ENCODE data around the gene MXD4.
"Not testable (repeated sequence)": the region's sequence is repeated elsewhere in the genome, so short reads cannot be mapped to it uniquely, and the experiment has no call there.

MXD4 gene

DNA sequence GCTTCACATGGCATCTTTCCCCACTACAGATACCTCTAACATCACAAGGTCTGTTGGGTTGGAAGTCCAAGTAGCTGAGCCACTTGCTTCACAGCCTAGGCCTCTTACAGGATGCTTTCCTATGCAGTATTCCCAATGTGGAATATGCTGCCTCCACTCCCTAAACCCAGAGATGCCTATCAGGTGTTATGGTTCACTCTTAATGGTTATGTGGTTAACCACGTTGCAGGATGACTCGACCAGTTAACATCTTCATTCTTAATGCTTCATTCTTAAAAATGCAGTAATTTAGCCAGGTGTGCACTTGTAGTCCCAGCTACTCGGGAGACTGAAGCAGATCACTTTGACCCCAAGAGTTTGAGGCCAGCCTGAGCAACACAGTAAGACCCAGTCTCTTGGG, 44.2 kb downstream of the MXD4 start:
- Histone ChIP-seq H2AFZ (ENCODE audit: low read depth, low read length) (no peak overlapping the region), H3K4me1 (ENCODE audit: insufficient read depth, low read length) (peaks cover 3% of the 10 kb centered on the region), H3K9me3 (ENCODE audit: low read length) (no peaks in the 10 kb centered on the region), H3K4me3 (ENCODE audit: low read length) (no peak overlapping the region), H3K27me3 (ENCODE audit: insufficient read depth, low read length) (no peaks in the 10 kb centered on the region), H3K36me3 (ENCODE audit: insufficient read depth, low read length) (no peaks in the 10 kb centered on the region)

DNA sequence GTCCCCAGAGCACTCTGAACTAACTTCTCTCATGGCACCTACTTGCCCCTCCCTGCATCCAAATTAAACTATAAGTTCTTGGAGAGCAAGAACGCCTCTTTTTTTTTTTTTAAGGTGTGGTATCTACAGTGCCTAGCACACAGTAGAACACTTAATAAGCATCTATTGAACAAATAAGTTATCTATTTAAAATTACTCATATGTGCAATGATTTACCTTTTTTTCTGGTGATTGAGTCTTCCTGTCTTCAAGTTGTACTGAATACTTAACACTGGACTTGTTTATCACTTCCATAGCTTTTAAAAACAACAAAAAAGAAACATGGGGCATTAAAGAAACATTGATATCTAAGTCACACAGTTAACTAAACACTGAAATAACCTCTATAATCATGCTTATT, 49.1 kb downstream of the MXD4 start:
- no peaks in the 10 kb centered on the region for H3K36me3 ChIP-seq (ENCODE audit: insufficient read depth, low read length)
- H3K27me3 ChIP-seq (ENCODE audit: insufficient read depth, low read length) = no peaks in the 10 kb centered on the region
- no peaks in the 10 kb centered on the region for H3K9me3 ChIP-seq (ENCODE audit: low read length)
- H3K4me3 ChIP-seq (ENCODE audit: low read length) = no peak overlapping the region
- no peak overlapping the region for H2AFZ ChIP-seq (ENCODE audit: low read depth, low read length)
- H3K4me1 ChIP-seq (ENCODE audit: insufficient read depth, low read length) = peaks cover 3% of the 10 kb centered on the region

DNA sequence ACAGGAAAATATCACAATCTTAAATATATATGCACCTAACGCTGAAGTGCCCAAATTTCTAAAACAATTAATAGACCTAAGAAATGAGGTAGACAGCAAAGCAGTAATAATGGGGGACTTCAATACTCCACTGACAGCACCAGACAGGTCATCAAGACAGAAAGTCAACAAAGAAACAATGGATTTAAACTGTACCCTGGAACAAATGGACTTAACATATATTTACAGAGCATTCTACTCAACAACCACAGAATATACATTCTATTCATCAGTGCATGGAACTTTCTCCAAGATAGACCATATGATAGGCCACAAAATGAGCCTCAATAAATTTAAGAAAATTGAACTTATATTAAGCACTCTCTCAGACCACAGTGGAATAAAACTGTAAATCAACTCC, 59.1 kb downstream of the MXD4 start:
- H3K9me3 ChIP-seq (ENCODE audit: low read length); H3K4me3 ChIP-seq (ENCODE audit: low read length); H3K27me3 ChIP-seq (ENCODE audit: insufficient read depth, low read length); H2AFZ ChIP-seq (ENCODE audit: low read depth, low read length); H3K4me1 ChIP-seq (ENCODE audit: insufficient read depth, low read length); H3K36me3 ChIP-seq (ENCODE audit: insufficient read depth, low read length): not testable (repeated sequence)
